Stimulated activated CD8-positive, alpha-beta memory T cell treated with anti-CD3 and anti-CD28 coated beads, Interleukin-12 subunit alpha, Interleukin-12 subunit beta, amount 100 ng/mL, for 1 hour (primary cell): Measurements from ENCODE around the gene RARB.

ENCODE experiments used
- DNase-seq: peaks from one replicate; pipeline ENCODE4 v3.0.0-alpha.2; 2020; ENCODE audit warnings: low read depth

RARB gene

DNA sequence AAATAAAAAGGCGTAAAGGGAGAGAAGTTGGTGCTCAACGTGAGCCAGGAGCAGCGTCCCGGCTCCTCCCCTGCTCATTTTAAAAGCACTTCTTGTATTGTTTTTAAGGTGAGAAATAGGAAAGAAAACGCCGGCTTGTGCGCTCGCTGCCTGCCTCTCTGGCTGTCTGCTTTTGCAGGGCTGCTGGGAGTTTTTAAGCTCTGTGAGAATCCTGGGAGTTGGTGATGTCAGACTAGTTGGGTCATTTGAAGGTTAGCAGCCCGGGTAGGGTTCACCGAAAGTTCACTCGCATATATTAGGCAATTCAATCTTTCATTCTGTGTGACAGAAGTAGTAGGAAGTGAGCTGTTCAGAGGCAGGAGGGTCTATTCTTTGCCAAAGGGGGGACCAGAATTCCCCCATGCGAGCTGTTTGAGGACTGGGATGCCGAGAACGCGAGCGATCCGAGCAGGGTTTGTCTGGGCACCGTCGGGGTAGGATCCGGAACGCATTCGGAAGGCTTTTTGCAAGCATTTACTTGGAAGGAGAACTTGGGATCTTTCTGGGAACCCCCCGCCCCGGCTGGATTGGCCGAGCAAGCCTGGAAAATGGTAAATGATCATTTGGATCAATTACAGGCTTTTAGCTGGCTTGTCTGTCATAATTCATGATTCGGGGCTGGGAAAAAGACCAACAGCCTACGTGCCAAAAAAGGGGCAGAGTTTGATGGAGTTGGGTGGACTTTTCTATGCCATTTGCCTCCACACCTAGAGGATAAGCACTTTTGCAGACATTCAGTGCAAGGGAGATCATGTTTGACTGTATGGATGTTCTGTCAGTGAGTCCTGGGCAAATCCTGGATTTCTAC, at the start of gene RARB:
Gene RARB, plus strand, starts transcription at position 322 of the 847 bp plus-strand sequence. Its CDS starts 469 bp downstream, at position 791.
- DNase-seq = no peak

DNA sequence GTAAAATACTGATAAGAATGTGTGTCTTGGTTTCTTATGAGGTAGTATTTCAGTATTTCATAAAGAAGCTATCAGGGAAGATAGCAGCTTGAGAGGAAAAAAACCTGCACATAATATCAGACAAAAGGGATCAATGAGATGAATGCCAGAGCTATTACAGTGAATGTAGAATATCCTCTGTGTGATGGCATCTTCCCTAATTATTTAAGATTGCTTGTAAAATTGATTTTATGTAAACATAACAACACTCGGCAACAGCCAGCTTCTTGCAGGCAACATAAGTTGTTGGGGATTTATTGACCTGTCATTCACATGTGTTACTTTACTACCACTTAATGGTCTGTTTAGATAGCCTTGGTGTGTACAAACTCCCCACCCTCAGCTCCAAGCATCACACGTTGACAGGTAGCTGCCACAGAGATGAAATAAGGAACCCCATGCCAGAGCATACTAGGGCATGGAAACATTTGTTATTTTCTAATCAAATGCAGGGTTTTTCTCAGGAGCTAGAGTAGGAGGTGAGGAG, 49.2 kb upstream of the RARB start:
- no peak for DNase-seq

DNA sequence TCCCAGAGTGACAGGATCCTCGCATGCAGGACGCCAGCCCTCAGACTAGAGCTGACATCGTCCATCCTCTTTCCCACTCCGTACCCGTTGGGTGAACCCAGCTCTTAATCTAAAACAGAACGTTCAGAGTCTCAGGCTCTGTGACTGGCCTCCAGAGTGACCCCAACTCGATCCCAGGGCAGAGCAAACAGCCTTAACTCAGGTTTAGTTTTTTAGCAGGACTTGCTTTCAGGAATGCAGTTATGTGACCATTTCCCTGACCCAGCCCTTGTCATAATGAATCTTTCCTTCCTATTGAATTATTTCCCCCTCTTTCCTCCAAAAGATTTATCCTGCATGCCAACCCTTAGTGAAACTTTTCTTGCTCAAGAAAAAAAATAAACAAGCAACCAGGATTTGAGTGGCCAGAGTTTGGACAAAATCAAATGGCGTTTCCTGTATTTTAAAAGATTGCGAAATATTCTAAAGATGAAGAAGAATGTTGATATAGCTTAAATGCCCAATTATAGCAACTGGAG, 47.8 kb upstream of the RARB start:
- DNase-seq = no peak

DNA sequence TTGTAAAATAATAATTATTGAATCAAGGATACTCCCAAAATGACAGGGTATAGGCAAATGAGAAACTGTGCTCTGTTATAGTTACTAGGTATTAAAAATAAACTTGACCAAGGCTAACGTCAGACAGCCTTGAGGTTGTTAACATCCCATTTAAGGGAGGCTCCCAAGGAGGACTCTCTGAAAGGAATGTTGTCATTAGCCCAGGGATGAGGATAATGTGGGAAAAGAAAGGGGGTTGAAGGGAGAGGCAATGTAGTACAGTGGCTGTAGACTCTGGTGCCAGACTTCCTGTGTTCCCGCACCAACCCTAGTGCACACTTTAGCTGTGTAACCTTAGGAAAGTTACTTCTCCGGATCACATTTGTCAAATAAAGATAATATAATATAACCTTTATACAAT, 47.0 kb upstream of the RARB start:
- DNase-seq = no peak

- no peak for DNase-seq
Measured at GRCh38 chr3:25384471-25384870, 43.6 kb upstream of the RARB start.

DNA sequence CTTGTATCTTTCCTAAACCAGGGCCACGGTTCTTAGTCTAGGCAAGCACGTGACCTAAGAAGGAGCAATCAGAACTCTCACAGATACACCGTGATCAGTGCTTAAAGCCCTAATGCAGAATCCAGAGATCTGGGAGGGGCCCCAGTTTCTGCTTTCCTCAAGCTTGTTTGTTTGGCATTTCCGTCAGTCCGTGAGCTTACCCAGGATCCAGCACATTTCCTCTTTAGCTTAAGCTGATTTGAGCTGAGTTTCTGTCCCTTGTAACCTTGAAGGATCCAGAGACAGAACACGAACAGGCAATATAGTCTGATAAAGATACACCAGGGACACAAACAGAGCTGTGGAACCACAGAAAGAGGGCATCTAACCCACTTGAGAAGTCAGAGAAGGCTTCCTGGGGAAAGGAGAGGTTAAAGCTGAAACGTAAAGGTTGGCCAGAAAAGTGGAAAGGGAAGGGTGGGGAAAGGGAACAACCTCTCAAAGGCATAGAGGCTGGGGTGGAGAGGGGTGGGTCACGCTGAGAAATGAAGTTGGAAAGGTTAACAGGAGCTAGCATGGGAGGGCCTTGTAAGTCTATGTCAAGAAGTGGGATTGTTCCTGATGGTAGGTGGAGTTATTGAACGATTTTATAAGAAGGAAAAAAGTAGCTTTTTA, 42.1 kb upstream of the RARB start:
- no peak for DNase-seq

GRCh38 chr3:25386686-25387255, 41.3 kb upstream of the RARB start:
- DNase-seq = no peak

DNA sequence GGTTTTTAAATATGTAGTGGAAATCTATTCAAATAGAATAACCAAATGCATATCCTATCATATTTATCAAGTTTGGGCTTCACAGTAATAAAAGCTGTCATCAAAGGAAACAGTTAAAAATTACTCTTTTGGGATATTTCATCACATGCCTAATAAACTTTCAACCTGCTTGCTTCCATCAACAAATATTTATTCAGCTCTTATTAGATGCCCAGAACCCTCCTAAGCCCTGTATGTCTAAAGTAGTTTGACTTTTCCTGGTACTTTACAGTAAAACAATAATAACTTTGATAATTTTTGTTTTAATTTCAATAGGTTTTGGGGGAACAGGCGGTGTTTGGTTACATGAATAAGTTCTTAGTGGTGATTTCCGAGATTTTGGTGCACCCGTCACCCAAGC, 37.5 kb upstream of the RARB start:
- DNase-seq = no peak

- DNase-seq = no peak
Measured at GRCh38 chr3:25396251-25396650, 31.8 kb upstream of the RARB start.

GRCh38 chr3:25396686-25397085, 31.4 kb upstream of the RARB start:
- no peak for DNase-seq

GRCh38 chr3:25397150-25397549, 30.9 kb upstream of the RARB start:
- DNase-seq = no peak

DNA sequence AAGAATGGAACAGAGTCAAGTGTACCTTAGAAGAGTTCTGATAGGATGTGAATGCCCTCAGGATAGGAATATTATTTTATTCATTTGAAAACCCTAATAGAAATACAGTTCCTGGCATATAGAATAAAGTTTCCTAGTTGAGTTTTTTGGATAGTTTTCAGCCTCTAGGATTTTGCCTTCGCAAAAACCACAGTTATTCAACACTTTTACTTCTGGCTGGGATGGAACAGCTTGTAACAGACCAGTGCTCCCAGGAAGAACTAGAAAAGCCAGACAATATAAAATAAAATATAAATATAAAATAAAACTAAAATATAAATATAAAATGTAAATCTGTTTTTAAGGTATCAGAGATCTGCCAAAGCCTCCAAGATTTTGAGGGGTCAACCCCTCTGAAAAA, 27.5 kb upstream of the RARB start:
- DNase-seq = no peak

- no peak for DNase-seq
Measured at GRCh38 chr3:25403968-25404367, 24.1 kb upstream of the RARB start.

DNA sequence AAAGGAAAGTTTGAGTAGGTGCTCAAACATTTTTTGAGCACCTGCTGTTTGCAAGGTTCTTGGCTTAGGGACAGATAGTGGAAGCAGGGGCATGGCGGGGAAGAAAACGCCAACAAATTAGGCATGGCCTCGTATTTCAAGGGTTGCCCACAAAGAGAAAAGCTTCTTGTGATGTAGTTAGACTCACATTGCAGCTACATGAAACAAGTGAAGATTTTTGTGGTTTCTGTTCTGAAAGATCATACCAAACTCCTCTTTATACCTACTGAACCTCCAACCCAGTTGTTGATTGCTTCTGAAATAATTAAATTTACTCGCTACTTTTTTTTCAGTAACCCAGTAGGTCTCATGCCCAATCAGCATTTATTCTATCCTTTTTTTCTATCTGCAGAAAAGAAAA, 23.5 kb upstream of the RARB start:
- DNase-seq = no peak

GRCh38 chr3:25405335-25405734, 22.7 kb upstream of the RARB start:
- DNase-seq = no peak

GRCh38 chr3:25410703-25411102, 17.4 kb upstream of the RARB start:
- DNase-seq = no peak

GRCh38 chr3:25412269-25412668, 15.8 kb upstream of the RARB start:
- DNase-seq = no peak

DNA sequence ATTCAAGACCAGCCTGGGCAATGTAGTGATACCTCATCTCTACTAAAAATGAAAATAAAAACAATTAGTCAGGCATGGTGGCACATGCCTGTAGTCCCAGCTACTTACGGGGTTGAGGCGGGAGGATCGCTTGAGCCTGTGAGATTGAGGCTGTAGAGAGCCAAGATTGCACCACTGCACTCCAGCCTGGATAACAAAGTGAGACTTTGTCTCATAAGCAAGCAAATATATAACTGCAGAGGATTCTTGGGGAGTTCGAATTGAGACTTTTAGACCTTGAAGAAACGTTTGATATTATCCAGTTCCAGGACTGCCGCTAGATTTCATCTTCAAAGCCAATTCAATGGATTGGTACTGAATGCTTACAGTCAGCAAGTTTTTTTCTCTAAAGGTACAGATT, 11.9 kb upstream of the RARB start:
- DNase-seq = no peak

- no peak for DNase-seq
Measured at GRCh38 chr3:25418596-25418995, 9.5 kb upstream of the RARB start.

DNA sequence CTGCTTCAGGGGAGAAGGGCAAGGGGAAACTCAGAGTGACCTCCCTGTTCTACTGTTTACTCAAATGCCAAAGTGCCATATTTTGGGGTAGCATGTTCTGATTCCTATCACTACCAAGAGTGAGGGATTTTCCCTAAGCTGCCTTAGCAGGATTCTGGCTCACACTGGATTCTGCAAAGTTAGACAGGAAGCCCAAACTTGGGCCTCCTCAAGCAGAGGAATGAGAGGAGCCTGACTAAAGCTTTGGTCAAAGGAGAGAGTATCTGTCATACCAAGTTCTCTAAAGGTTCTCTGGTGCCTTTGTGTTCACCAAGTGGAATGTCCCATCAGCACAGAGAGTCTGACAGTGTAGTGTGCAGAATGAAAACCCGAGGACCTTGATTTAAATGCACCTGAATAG, 8.8 kb upstream of the RARB start:
- no peak for DNase-seq

- no peak for DNase-seq
Measured at GRCh38 chr3:25420147-25420546, 7.9 kb upstream of the RARB start.

- DNase-seq = no peak
Measured at GRCh38 chr3:25420885-25421284, 7.2 kb upstream of the RARB start.

DNA sequence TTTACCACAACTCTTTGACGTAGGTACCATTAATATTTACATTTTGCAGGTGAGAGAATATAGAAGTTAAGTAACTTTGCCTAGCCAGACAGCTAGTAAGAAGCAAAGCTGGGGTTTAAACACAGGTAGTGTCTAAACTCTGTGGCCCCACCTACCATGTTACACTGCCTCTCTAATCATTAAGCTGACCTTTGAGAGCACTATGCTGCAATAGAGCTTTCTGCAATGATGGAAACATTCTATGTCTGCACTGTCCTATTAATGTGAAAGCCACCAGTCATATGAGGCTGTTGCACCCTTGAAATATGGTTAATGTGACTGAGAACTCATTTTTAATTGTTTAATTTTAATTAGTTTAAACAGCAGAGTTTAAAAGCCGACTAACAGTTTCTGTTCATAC, 6.3 kb upstream of the RARB start:
- no peak for DNase-seq
